Caco-2 (cell line): Measurements from ENCODE around the gene ATP1A1. TPM values are rescaled to one million over a fixed set of nuclear protein-coding genes. Genes with fewer than 3 reads are reported as not detected.

Experiments used
- BruUV-seq: library from RNA; stranded (reverse); fragments of 400-500 nt; replicated peaks from 2 replicates; lab custom pipeline; 2021; lab: Mats Ljungman, UMichigan
- CTCF ChIA-PET: fragments of 300-600 bp; sonication (Branson Sonifier 250); formaldehyde crosslinking; loops from one replicate; lab custom pipeline; 2022; ENCODE audit warnings: antibody characterized with exemption; lab: Charles Lee
- POLR2A ChIA-PET: fragments of 300-600 bp; sonication (Branson Sonifier 250); formaldehyde crosslinking; loops from one replicate; lab custom pipeline; 2022; ENCODE audit warnings: antibody characterized with exemption; lab: Charles Lee
- DNase-seq, 2 experiments: peaks; one replicate each; pipeline versions ENCODE4 v3.0.0 to v3.0.0-alpha.2; 2020 to 2022
- H3K27me3 ChIP-seq: replicated peaks from 2 replicates; pipeline ENCODE4 v1.6.0; 2011; ENCODE audit warnings: low read length; ENCODE audit not compliant: control insufficient read depth, insufficient read depth
- H3K36me3 ChIP-seq: 2 replicates; pipeline ENCODE4 v1.5.1; 2011; ENCODE audit warnings: low read length; ENCODE audit not compliant: control insufficient read depth, insufficient read depth
- H3K4me1 ChIP-seq: fragments of 250-450 bp; sonication (Bioruptor Pico); 2 replicates; pipeline ENCODE4 v1.5.1; 2020; ENCODE audit warnings: mild to moderate bottlenecking
- H3K4me3 ChIP-seq: 2 replicates; pipeline ENCODE4 v1.5.1; 2011; ENCODE audit warnings: low read depth, mild to moderate bottlenecking, control low read depth, low read length
- H3K9me3 ChIP-seq: fragments of 250-450 bp; sonication (Bioruptor Pico); 2 replicates; pipeline ENCODE4 v1.5.1; 2020; ENCODE audit warnings: mild to moderate bottlenecking, moderate library complexity
- H3K27ac Mint-ChIP-seq: one replicate; pipeline ENCODE4 v1.8.0; 2022; ENCODE audit warnings: mixed read lengths; ENCODE audit not compliant: unreplicated experiment
- H3K27me3 Mint-ChIP-seq: one replicate; pipeline ENCODE4 v1.8.0; 2022; ENCODE audit warnings: mixed read lengths; ENCODE audit not compliant: insufficient read depth, unreplicated experiment
- H3K36me3 Mint-ChIP-seq: one replicate; pipeline ENCODE4 v1.8.0; 2022; ENCODE audit warnings: mild to moderate bottlenecking, mixed read lengths; ENCODE audit not compliant: insufficient read depth, unreplicated experiment
- H3K4me1 Mint-ChIP-seq: one replicate; pipeline ENCODE4 v1.8.0; 2022; ENCODE audit warnings: low read depth, mixed read lengths; ENCODE audit not compliant: unreplicated experiment
- H3K4me3 Mint-ChIP-seq: one replicate; pipeline ENCODE4 v1.8.0; 2022; ENCODE audit warnings: mild to moderate bottlenecking, moderate library complexity, mixed read lengths; ENCODE audit not compliant: unreplicated experiment
- H3K9me3 Mint-ChIP-seq: one replicate; pipeline ENCODE4 v1.8.0; 2022; ENCODE audit warnings: mixed read lengths; ENCODE audit not compliant: unreplicated experiment
- intact Hi-C: fragments of 100-400 bp; cut with micrococcal nuclease; formaldehyde crosslinking; loops from one replicate; pipeline ENCODE4 v1.10.0; 2022; ENCODE audit not compliant: unreplicated experiment
- total RNA-seq: library from RNA; stranded (reverse); gene quantifications from 2 replicates; pipeline ENCODE4 v1.2.3, GENCODE V29; 2022
- TF ChIP-seq, protein P1 (sequence below), 2 experiments: fragments of 200-600 bp in 1 of 2; IDR thresholded peaks; 1 replicate in 1 of 2; 2 replicates in 1 of 2; pipeline versions ENCODE4 v1.5.1 to v1.8.0; 2011 to 2022; ENCODE audit warnings: antibody characterized with exemption in 1 of 2, control low read depth in 1 of 2, inconsistent platforms in 1 of 2, low read depth in 1 of 2, low read length in 1 of 2, mild to moderate bottlenecking in 1 of 2, moderate library complexity in 1 of 2; ENCODE audit not compliant: insufficient read depth in 1 of 2, severe bottlenecking in 1 of 2, unreplicated experiment in 1 of 2

ATP1A1 gene
- total RNA-seq, 1 experiment from 2014 or later = 508 TPM

DNA sequence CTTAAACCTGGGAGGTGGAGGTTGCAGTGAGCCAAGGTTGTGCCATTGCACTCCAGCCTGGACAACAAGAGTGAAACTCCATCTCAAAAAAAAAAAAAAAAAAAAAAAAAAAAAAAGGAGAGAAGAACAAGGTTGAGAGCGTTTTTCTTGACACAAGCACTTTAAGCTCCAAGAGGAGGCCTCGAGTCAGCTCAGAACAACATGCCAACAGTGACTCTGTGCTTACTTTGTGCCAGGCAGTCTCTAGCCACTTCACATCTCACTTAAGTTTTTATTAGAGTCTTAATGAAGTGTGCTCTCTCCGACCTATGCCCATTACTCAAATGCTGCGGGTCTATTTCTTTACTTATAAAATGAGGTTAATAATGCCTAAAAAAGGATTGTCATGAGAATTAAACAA, 13.0 kb downstream of the ATP1A1 start:
- Mint-ChIP-seq H3K4me1 (peaks cover 23% of the 10 kb centered on the region), H3K9me3 (no peaks in the 10 kb centered on the region), H3K27ac (no peak overlapping the region), H3K36me3 (peaks cover 69% of the 10 kb centered on the region), H3K4me3 (no peak overlapping the region), H3K27me3 (no peaks in the 10 kb centered on the region)
- no peaks in the 10 kb centered on the region for H3K27me3 ChIP-seq
- intact Hi-C loops = no loop called here
- no peak overlapping the region for H3K4me3 ChIP-seq
- H3K4me1 ChIP-seq = peaks cover 38% of the 10 kb centered on the region
- no peaks in the 10 kb centered on the region for H3K9me3 ChIP-seq
- no peaks in the 10 kb centered on the region; the same call in none of the 2 replicates for H3K36me3 ChIP-seq
- TF ChIP-seq, protein P1, sequence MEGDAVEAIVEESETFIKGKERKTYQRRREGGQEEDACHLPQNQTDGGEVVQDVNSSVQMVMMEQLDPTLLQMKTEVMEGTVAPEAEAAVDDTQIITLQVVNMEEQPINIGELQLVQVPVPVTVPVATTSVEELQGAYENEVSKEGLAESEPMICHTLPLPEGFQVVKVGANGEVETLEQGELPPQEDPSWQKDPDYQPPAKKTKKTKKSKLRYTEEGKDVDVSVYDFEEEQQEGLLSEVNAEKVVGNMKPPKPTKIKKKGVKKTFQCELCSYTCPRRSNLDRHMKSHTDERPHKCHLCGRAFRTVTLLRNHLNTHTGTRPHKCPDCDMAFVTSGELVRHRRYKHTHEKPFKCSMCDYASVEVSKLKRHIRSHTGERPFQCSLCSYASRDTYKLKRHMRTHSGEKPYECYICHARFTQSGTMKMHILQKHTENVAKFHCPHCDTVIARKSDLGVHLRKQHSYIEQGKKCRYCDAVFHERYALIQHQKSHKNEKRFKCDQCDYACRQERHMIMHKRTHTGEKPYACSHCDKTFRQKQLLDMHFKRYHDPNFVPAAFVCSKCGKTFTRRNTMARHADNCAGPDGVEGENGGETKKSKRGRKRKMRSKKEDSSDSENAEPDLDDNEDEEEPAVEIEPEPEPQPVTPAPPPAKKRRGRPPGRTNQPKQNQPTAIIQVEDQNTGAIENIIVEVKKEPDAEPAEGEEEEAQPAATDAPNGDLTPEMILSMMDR (IDR thresholded peaks at IDR 0.05; ENCODE audit: insufficient read depth in 1 of 2, low read depth in 1 of 2, low read length in 1 of 2, severe bottlenecking in 1 of 2, unreplicated experiment in 1 of 2) = no peak
- DNase-seq = no peak
- ChIA-PET CTCF (no interaction called here), POLR2A (no interaction called here)
- no TSS peak for BruUV-seq

DNA sequence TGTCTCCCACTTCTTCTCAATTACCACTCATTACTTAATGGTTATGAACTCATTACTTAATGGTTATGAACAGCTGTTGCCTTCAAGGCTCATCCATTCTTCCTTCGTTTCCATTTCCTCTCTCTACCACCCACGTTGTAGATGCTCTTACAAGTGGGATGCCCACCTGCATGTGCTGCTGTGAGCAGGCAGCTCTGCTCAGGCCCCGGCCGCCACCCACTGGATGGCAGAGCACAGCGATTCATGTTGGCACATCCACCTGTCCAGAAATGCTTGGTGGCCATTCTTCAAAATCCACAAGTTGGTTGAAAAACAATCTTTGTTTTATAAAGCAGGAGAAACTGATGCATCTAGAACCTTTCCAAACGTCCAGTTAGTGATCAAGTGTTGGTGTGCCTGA, 14.5 kb downstream of the ATP1A1 start:
- Histone ChIP-seq H3K36me3 (no peaks in the 10 kb centered on the region; the same call in none of the 2 replicates), H3K4me3 (no peak overlapping the region), H3K4me1 (peaks cover 38% of the 10 kb centered on the region), H3K9me3 (no peaks in the 10 kb centered on the region), H3K27me3 (no peaks in the 10 kb centered on the region)
- no peaks in the 10 kb centered on the region for H3K9me3 Mint-ChIP-seq
- ChIA-PET POLR2A (no interaction called here), CTCF (no interaction called here)
- no peak overlapping the region for H3K27ac Mint-ChIP-seq
- intact Hi-C loops = no loop called here
- H3K27me3 Mint-ChIP-seq = no peaks in the 10 kb centered on the region
- no peak overlapping the region for H3K4me3 Mint-ChIP-seq
- TF ChIP-seq, protein P1 (IDR thresholded peaks at IDR 0.05; ENCODE audit: insufficient read depth in 1 of 2, low read depth in 1 of 2, low read length in 1 of 2, severe bottlenecking in 1 of 2, unreplicated experiment in 1 of 2) = no peak
- no TSS peak for BruUV-seq
- H3K4me1 Mint-ChIP-seq = peaks cover 26% of the 10 kb centered on the region
- no peak for DNase-seq
- peaks cover 69% of the 10 kb centered on the region for H3K36me3 Mint-ChIP-seq

DNA sequence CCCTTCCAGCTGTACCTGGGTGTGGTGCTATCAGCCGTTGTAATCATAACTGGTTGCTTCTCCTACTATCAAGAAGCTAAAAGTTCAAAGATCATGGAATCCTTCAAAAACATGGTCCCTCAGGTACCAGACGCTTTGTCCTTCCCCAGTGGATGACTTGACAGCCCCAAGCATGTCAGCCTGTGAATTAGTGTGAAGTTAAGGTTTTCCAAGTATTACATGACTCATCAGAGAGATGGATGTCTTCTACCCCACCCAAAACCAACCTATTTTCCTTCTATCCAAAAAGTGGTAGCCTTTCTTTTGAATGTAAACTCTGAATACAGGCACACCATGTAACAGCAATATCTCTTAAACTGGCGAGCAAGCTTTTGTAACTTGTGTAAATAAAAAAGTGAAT, 15.1 kb downstream of the ATP1A1 start:
- H3K27me3 ChIP-seq = no peaks in the 10 kb centered on the region
- Mint-ChIP-seq H3K27me3 (no peaks in the 10 kb centered on the region), H3K27ac (no peak overlapping the region), H3K4me3 (no peak overlapping the region), H3K4me1 (peaks cover 26% of the 10 kb centered on the region), H3K36me3 (peaks cover 72% of the 10 kb centered on the region), H3K9me3 (no peaks in the 10 kb centered on the region)
- ChIA-PET POLR2A (no interaction called here), CTCF (no interaction called here)
- DNase-seq = no peak
- no peak overlapping the region for H3K4me3 ChIP-seq
- BruUV-seq = no TSS peak
- peaks cover 38% of the 10 kb centered on the region for H3K4me1 ChIP-seq
- intact Hi-C loops = no loop called here
- H3K9me3 ChIP-seq = no peaks in the 10 kb centered on the region
- TF ChIP-seq, protein P1 (IDR thresholded peaks at IDR 0.05; ENCODE audit: insufficient read depth in 1 of 2, low read depth in 1 of 2, low read length in 1 of 2, severe bottlenecking in 1 of 2, unreplicated experiment in 1 of 2) = no peak
- no peaks in the 10 kb centered on the region; the same call in none of the 2 replicates for H3K36me3 ChIP-seq
